Gastrocnemius medialis (tissue), 4 donors: ENCODE data around the gene NR1D2. TPM values are rescaled to one million over a fixed set of nuclear protein-coding genes. Genes with fewer than 3 reads are reported as not detected.
A peak's percentile ranks its signal among the peaks of the same experiment; 100 is the strongest.

ENCODE experiments used
- ATAC-seq, 2 donors: fragments of 150-250 bp; one replicate each; pipeline ENCODE4 v1.9.1; 2016
- DNase-seq, 2 donors: peaks; one replicate each; pipeline ENCODE4 v3.0.0-alpha.2; 2019
- H3K27ac ChIP-seq, 4 donors: fragments of 200-600 bp; sonication (generic); 1 replicate in 1 of 4; 2 replicates in 3 of 4; pipeline ENCODE4 v1.5.1; 2016 to 2018; ENCODE audit warnings: mild to moderate bottlenecking in 2 of 4, moderate library complexity in 1 of 4
- H3K27me3 ChIP-seq, 3 donors: fragments of 200-600 bp; sonication (generic) in 2 of 3; 1 replicate in 1 of 3; 2 replicates in 2 of 3; pipeline versions ENCODE4 v1.5.1 to v1.6.0; 2016 to 2019; ENCODE audit warnings: mild to moderate bottlenecking in 1 of 3, moderate library complexity in 1 of 3
- H3K36me3 ChIP-seq, 2 donors: fragments of 200-600 bp; sonication (generic) in 1 of 2; one replicate each; pipeline ENCODE4 v1.5.1; 2017 to 2018
- H3K4me1 ChIP-seq, 2 donors: fragments of 200-600 bp; sonication (generic) in 1 of 2; one replicate each; pipeline ENCODE4 v1.5.1; 2016 to 2017; ENCODE audit warnings: mild to moderate bottlenecking in 2 of 2
- H3K4me3 ChIP-seq, 4 donors: fragments of 200-600 bp; sonication (generic) in 3 of 4; 1 replicate in 1 of 4; 2 replicates in 3 of 4; pipeline ENCODE4 v1.5.1; 2016 to 2019; ENCODE audit warnings: mild to moderate bottlenecking in 2 of 4
- H3K9me3 ChIP-seq, 3 donors: fragments of 200-600 bp; sonication (generic) in 2 of 3; 1 replicate in 1 of 3; 2 replicates in 2 of 3; pipeline ENCODE4 v1.5.1; 2016 to 2019
- POLR2A ChIP-seq, 2 donors: fragments of 450-650 bp; IDR thresholded peaks; one replicate each; pipeline ENCODE4 v1.6.1; 2017; ENCODE audit warnings: antibody characterized with exemption in 2 of 2, mild to moderate bottlenecking in 2 of 2, moderate library complexity in 2 of 2
- in situ Hi-C, 4 donors: fragments of 200-750 bp; cut with MboI; loops; one replicate each; pipeline versions ENCODE4 v1.15.0 to v1.8.0; 2017; ENCODE audit warnings: low sequenced_read_pairs in 4 of 4
- intact Hi-C: fragments of 100-400 bp; cut with DNase I; formaldehyde crosslinking; loops from one replicate; pipeline ENCODE4 v1.15.1; 2023; ENCODE audit warnings: low total_unique reads
- total RNA-seq, 4 donors: library from RNA; depleted of rRNA; stranded (reverse); fragments of >200 nt; gene quantifications; one replicate each; pipeline versions ENCODE4 v1.1.0 to v1.2.3, GENCODE V29; 2016
- TF ChIP-seq, protein P1 (sequence below), 5 experiments: fragments of 450-650 bp in 3 of 5; fragments of 200-600 bp in 2 of 5; sonication (generic) in 2 of 5; IDR thresholded peaks in 4 of 5; conservative IDR thresholded peaks in 1 of 5; 1 replicate in 4 of 5; 2 replicates in 1 of 5; pipeline ENCODE4 v1.5.1; 2016 to 2019; ENCODE audit warnings: antibody characterized with exemption in 5 of 5, mild to moderate bottlenecking in 3 of 5, moderate library complexity in 3 of 5

The NR1D2 gene
- total RNA-seq, 4 donors from 2014 or later = 27.1 to 62.7 (median 51.2) TPM

DNA sequence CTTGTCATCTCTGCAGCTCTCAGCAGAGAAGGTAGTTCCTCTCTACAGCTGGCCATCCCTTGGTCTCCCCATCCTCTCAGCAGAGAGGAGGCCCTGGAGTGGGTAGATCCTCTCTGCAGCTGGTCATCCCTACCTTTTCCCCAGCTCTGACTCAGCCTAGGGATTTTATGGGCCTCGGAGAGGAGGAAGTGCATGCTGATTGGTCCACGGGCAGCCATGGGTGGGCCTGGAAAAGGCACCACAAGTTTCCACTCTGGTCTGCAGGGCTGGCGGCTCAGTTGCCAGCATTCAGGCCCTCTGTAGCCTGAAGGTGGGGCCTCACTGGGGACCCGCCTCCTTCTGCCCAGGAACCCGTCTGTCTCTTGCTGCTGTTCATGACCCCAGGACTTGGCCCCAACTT lies 36.9 kb downstream of the NR1D2 start:
- TF ChIP-seq POLR2A (IDR thresholded peaks at IDR 0.05) = no peak
- TF ChIP-seq, protein P1, sequence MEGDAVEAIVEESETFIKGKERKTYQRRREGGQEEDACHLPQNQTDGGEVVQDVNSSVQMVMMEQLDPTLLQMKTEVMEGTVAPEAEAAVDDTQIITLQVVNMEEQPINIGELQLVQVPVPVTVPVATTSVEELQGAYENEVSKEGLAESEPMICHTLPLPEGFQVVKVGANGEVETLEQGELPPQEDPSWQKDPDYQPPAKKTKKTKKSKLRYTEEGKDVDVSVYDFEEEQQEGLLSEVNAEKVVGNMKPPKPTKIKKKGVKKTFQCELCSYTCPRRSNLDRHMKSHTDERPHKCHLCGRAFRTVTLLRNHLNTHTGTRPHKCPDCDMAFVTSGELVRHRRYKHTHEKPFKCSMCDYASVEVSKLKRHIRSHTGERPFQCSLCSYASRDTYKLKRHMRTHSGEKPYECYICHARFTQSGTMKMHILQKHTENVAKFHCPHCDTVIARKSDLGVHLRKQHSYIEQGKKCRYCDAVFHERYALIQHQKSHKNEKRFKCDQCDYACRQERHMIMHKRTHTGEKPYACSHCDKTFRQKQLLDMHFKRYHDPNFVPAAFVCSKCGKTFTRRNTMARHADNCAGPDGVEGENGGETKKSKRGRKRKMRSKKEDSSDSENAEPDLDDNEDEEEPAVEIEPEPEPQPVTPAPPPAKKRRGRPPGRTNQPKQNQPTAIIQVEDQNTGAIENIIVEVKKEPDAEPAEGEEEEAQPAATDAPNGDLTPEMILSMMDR (IDR thresholded peaks at IDR 0.05 in 4 of 5, conservative IDR thresholded peaks at IDR 0.05 in 1 of 5) = no peak
- peak in 1 of 2 donors; percentile 39 for ATAC-seq
- in situ Hi-C loops = loop anchor here in 1 of 4 donors (25.0 kb wide), 1 partner anchor 705 kb away; no protein-coding TSS in a partner anchor

DNA sequence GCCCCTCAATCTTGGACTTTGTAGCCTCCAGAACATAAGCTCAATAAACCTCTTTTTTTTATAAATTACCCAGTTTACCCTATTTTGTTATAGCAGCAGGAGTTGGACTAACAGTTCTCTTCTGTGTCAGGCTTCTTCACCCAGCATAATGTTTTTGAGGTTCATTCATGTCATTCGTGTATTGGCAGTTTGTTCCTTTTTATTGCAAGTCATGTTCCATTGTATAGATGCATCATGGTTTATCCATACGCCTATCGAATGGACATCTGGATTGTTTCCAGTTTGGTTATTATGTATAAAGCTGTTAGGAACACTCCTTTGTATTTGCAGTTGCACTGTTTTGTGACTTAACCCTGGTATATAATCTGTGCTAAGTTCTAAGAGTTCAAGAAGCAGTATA lies 39.8 kb downstream of the NR1D2 start:
- in situ Hi-C loops = loop anchor here in 1 of 4 donors (25.0 kb wide), 1 partner anchor 702 kb away; no protein-coding TSS in a partner anchor
- TF ChIP-seq, protein P1 (IDR thresholded peaks at IDR 0.05 in 4 of 5, conservative IDR thresholded peaks at IDR 0.05 in 1 of 5) = no peak
- TF ChIP-seq POLR2A (IDR thresholded peaks at IDR 0.05) = no peak
- ATAC-seq (no peak), DNase-seq (no peak)
- Histone ChIP-seq H3K4me1 (peaks cover 3 to 12% of the 10 kb centered on the region in 2 donors), H3K27me3 (no peaks in the 10 kb centered on the region), H3K27ac (no peak overlapping the region), H3K9me3 (no peaks in the 10 kb centered on the region), H3K4me3 (no peak overlapping the region), H3K36me3 (no peaks in the 10 kb centered on the region)
- intact Hi-C loops = no loop called here

More for the DNA sequence above, 36.9 kb downstream of the NR1D2 start:
- Histone ChIP-seq H3K27me3 (no peaks in the 10 kb centered on the region), H3K4me3 (no peak overlapping the region), H3K9me3 (no peaks in the 10 kb centered on the region), H3K4me1 (peaks cover 22 to 34% of the 10 kb centered on the region in 2 donors), H3K36me3 (peaks cover 0 to 5% of the 10 kb centered on the region in 2 donors), H3K27ac (no peak overlapping the region)
- DNase-seq = no peak
- intact Hi-C loops = no loop called here

DNA sequence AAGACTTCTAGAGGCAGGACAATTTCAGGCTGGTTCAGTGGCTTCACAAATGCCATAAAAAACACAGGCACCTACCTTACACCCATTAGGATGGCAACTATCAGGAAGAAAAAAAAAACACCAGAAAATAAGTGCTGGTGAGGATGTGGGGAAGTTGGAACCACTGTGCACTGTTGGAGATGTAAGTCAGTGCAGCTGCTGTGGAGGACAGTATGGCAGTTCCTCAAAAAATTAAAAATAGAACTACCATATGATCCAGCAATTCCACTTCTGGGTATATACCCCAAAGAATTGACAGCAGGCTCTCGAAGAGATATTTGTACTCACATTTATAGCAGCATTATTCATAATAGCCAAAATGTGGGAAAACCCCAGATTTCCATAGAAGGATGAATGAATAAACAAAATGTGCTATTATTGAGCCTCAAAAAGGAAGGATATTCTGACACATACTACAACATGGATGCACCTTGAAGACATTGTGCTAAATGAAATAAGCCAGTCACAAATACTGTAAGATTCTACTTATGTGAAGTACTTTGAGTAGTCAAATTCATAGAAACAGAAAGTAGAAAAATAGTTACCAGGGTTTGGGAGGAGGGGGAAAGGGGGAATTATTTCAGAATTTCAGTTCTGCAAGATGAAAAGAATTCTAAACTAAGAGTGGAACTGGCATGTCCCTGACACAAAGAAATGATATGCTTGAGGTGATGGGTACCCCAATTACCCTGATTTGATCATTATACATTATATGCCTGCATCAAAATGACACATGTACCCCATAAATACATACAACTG lies 40.9 kb downstream of the NR1D2 start:
- in situ Hi-C loops = loop anchor here in 1 of 4 donors (25.0 kb wide), 1 partner anchor 701 kb away; no protein-coding TSS in a partner anchor

DNA sequence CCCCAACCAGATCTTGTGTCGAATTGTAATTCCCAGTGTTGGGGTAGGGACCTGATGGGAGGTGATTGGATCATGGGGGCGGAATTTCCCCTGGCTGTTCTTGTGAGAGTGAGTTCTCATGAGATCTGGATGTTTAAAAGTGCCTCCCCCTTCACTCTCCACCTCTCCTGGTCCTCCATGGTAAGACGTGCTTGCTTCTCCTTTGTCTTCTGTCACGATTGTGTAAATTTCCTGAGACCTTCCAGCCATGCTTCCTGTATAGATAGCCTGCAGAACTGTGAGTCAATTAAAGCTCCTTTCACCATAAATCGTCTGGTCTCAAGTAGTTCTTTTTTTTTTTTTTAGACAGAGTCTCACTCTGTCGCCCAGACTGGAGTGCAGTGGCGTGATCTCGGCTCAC lies 42.3 kb downstream of the NR1D2 start:
- no peak for ATAC-seq
- no peak overlapping the region for H3K4me3 ChIP-seq
- H3K36me3 ChIP-seq = no peaks in the 10 kb centered on the region
- H3K9me3 ChIP-seq = no peaks in the 10 kb centered on the region
- no peak for DNase-seq
- H3K4me1 ChIP-seq = peaks cover 11 to 15% of the 10 kb centered on the region in 2 donors
- no peak overlapping the region for H3K27ac ChIP-seq
- TF ChIP-seq, protein P1 (IDR thresholded peaks at IDR 0.05 in 4 of 5, conservative IDR thresholded peaks at IDR 0.05 in 1 of 5) = no peak
- no peak for TF ChIP-seq POLR2A (IDR thresholded peaks at IDR 0.05)
- H3K27me3 ChIP-seq = no peaks in the 10 kb centered on the region
- in situ Hi-C loops (loop anchor here in 1 of 4 donors (25.0 kb wide), 1 partner anchor 700 kb away; no protein-coding TSS in a partner anchor), intact Hi-C loops (no loop called here)

More for the DNA sequence above, 40.9 kb downstream of the NR1D2 start:
- no peaks in the 10 kb centered on the region for H3K36me3 ChIP-seq
- intact Hi-C loops = no loop called here
- no peak overlapping the region for H3K27ac ChIP-seq
- DNase-seq (no peak), ATAC-seq (no peak)
- no peaks in the 10 kb centered on the region for H3K9me3 ChIP-seq
- H3K4me1 ChIP-seq = peaks cover 3 to 6% of the 10 kb centered on the region in 2 donors
- no peaks in the 10 kb centered on the region for H3K27me3 ChIP-seq
- H3K4me3 ChIP-seq = no peak overlapping the region
- TF ChIP-seq, protein P1 (IDR thresholded peaks at IDR 0.05 in 4 of 5, conservative IDR thresholded peaks at IDR 0.05 in 1 of 5) = no peak
- no peak for TF ChIP-seq POLR2A (IDR thresholded peaks at IDR 0.05)
